ENCODE data around the gene DNAH6.
"Not testable (repeated sequence)": the region's sequence is repeated elsewhere in the genome, so short reads cannot be mapped to it uniquely, and the experiment has no call there.

The DNAH6 gene

DNA sequence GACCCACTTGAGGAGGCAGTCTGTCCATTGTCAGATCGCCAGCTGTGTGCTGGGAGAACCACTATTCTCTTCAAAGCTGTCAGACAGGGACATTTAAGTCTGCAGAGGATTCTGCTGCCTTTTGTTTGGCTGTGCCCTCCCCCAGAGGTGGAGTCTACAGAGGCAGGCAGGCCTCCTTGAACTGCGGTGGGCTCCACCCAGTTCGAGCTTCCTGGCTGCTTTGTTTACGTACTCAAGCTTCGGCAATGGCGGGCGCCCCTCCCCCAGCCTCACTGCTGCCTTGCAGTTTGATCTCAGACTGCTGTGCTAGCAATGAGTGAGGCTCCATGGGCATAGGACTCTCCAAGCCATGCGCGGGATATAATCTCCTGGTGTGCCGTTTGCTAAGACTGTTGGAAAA lies 5.3 kb upstream of the DNAH6 start:
- not testable (repeated sequence) for DNase-seq (ENCODE audit: low spot score)

GRCh38 chr2:84515788-84516187 lies 510 bp upstream of the DNAH6 start:
- no peak for DNase-seq (ENCODE audit: low spot score)

- DNase-seq (ENCODE audit: low spot score): no peak
Measured at GRCh38 chr2:84519332-84519957, 3.1 kb downstream of the DNAH6 start.

GRCh38 chr2:84526562-84526961 lies 10.3 kb downstream of the DNAH6 start:
- DNase-seq (ENCODE audit: low spot score): no peak

- no peak for DNase-seq (ENCODE audit: low spot score)
Measured at GRCh38 chr2:84527137-84528129, 11.1 kb downstream of the DNAH6 start.

GRCh38 chr2:84532291-84532690 lies 16.0 kb downstream of the DNAH6 start:
- no peak for DNase-seq (ENCODE audit: low spot score)

GRCh38 chr2:84534225-84534624 lies 17.9 kb downstream of the DNAH6 start:
- DNase-seq (ENCODE audit: low spot score): no peak

GRCh38 chr2:84537251-84537650 lies 21.0 kb downstream of the DNAH6 start:
- DNase-seq (ENCODE audit: low spot score): no peak

DNA sequence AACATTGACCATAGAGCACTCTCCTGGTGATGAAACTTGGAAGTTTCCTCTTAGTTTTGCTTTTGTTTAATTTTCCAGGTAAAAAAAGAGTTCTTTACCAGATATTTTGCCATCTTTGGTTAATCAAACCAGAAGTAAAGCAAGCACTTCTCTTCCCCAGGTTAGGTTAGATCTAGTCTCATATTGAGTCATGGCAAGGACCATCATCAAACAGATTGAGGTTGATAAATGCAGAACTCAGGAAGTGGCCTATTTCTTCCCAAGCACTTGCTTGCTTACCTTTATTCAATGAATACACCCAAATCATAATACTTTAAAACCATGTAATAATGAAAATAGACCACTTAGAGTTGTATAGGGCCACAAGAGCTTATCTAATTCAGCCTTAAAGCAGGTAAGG lies 23.4 kb downstream of the DNAH6 start:
- no peak for DNase-seq (ENCODE audit: low spot score)

DNA sequence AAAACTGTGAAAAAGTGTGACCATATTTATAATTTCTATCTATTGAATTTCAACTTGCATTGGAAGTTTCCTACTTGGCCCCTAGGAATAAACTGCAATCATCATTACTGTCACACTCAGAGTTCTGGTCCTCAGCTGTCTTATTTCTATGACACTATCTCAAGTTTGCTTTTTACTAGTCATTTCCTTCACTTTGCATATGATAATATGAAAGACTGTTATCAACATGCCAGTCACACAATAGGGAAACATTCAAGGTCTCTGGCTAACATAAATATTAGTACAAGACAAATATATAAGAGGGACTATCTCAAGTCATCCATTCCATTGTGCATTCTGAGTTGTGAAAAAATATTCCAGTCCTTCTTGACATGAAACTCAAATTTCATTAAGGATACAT lies 28.7 kb downstream of the DNAH6 start:
- no peak for DNase-seq (ENCODE audit: low spot score)

- no peak for DNase-seq (ENCODE audit: low spot score)
Measured at GRCh38 chr2:84546551-84546950, 30.3 kb downstream of the DNAH6 start.

DNA sequence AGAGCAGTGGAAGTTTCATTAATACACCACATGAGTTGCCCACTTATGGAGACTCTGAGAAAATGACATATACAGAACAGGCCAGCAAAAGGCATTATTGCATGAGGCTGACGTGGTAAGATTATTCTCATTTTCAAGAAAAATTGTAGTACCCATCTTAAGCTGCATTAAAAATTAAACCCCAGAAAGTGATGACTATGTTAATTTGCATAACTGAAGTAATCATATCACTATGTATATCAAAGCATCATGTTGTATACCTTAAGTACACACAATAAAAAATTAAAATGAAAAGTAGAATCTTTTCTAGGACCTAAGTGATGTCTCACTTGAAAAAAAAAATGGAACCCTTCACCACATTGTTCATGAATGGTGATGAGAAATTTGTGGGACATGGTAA lies 32.0 kb downstream of the DNAH6 start:
- DNase-seq (ENCODE audit: low spot score): no peak

- DNase-seq (ENCODE audit: low spot score): no peak
Measured at GRCh38 chr2:84550916-84551315, 34.6 kb downstream of the DNAH6 start.

DNA sequence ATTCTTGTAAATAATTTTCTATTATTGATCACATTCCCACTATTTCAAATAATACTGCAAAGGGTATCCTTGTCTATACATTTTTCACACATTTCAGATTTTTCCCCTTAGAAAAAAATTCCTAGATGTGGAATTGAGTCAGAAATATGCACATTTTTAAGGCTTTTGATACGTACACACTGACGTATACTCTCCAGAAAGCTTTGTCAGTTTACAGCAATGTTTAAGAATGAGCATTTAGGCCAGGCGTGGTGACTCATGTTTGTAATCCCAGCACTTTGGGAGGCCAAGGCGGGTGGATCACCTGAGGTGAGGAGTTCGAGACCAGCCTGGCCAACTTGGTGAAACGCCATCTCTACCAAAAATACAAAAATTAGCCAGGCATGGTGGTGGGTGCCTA lies 35.2 kb downstream of the DNAH6 start:
- not testable (repeated sequence) for DNase-seq (ENCODE audit: low spot score)

DNA sequence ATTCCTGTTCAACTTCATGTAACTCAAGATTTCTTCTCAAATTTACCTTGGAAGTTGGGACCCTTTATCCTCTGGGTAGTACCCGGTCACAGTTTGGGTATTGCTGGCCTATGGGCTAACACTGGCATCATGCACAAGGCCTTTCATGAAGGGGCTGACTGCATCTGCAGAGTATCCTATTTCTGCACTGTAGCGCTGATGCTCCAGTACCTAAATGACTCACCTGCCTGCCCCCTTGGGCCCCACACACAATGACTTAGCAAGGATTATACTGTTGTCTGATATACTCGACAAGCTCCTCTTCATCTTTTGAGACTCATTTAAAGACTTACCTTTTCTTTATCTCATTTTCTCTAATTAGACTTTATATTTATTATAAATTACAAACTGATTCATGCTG lies 39.9 kb downstream of the DNAH6 start:
- DNase-seq (ENCODE audit: low spot score): no peak

GRCh38 chr2:84559838-84560237 lies 43.5 kb downstream of the DNAH6 start:
- no peak for DNase-seq (ENCODE audit: low spot score)

DNA sequence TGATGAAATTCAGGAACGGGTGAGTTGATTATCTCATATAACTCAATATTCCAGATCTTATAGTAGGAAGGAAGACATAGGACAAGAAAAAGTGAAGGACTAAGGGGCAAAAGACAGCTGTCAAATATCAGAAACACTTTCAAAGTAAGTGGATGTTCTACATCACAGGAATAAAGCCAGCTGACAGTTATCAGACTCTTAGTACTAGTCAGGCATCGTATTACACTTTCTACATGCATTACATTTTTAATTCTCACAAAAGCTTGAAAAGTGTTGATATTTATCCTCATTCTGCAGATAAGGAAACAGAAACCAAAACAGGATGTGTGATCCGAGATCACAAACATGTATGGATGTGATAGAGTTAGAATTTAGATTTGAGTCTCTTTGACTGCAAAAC lies 63.4 kb downstream of the DNAH6 start:
- no peak for DNase-seq (ENCODE audit: low spot score)

DNA sequence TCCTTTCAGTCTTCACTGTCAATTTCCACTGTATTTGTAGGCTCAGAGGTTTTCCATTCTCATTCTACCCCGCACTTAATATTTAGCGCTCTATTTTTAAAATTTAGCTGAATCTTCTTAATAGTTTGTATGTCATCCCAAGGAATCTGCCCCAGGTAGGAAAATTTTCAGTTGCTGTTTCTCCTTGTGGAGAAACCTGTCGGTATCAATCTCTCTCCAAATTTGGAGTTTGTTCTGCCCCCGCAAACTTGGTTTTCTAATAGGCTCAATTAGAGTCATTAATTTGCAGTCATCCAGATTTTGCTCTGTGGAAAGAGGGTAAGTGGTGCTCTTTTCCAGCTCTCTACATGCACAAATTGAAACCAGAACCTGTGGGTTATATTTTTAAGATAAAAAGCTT lies 87.6 kb downstream of the DNAH6 start:
- DNase-seq (ENCODE audit: low spot score): no peak

DNA sequence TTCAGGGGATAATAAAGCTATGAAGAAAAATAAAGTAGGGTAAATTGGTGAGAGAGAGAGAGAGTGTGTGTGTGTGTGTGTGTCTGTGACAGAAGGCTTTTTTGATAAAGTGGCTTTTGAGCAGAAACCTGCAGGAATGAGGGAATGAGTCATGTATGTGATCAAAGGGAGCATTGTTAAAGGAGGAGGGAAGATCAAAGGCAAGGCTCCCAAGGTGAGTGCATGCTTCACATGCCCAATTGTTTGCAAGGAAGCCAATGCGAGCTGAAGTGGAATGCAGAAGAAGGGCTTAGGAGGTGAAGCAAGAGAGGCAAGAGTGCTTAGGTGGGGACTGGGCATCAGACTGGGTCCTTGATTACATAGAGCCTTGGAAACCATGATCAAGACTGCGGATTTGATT lies 96.8 kb downstream of the DNAH6 start:
- no peak for DNase-seq (ENCODE audit: low spot score)

DNA sequence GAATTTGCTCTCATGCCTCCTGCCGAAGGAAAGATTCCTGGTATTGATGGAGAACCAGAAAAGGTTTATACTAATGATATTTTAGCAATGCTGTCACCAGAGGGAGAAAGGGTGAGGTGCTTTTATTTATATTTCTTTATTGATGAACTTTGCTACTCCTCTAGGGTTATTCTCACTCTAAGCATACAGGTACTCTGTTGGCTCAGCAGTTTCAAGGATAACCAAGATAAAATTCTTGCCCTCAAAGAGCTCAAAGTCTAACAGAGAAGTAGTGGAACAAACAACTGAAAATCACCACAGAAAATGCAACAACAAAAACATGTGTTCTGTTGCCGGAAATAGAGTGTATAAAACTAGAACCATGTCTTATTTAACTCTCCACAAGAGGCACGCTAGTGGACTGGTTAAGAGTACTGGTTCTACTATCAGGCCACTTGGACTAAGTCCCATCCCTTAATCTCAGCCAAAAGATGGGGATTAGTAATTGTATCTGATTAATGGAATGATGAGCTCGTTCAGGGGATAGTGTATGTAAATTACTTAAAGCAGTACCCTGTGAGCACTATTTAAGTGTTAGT lies 103.6 kb downstream of the DNAH6 start:
- DNase-seq (ENCODE audit: low spot score): no peak

DNA sequence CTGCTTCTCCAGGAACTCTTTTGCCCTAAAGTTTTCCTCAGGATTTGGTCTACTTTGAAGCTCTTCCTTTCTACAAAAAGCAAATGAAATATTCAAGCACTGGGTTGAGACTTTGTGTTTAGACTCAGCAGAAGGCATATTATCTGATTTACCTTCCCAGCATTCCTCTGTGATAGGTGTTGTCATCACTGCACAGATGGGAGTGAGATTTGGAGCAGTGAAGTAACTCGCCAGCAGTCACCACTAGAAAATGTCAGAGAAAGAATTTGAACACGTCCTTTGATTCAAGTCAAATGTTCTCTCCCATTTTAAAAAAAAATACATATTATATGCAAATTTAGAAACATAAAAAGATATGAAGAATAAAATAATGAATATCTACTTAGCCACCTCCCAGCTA lies 112.2 kb downstream of the DNAH6 start:
- DNase-seq (ENCODE audit: low spot score): no peak

DNA sequence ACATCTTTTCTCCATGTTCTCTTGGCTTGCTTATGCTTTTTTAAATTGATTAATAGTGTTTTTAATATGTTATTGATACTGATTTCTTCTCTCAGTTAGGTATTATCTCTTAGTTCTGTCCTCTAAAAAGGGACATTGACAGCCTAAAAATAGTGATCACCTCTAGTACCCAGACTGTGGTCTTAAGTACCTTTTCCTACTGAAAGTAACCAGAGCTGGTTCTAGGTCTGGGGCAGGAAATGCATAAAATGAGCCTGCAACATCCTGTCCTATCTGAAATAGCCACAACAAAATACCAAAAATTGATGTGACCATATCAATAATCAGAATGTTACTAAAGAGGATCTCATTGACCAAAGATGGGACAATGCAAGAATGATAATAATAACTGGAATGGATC lies 113.3 kb downstream of the DNAH6 start:
- no peak for DNase-seq (ENCODE audit: low spot score)

DNA sequence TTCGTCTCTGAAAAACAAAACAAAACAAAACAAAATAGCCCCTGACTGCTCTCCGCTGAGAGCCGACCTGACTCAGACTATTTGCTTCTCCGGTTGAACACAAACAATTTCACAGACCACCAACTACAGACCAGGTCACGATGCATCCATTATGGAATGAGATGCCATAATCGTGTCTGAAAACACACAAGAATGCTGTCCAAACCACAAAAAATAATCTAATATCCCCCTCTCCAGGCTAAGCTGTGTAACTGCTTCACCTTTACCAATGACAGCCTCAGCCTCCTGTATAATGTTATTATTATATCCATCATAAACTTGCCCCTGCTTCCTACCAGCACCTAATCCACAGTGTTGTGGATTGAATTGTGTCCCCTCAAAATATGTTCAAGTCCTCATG lies 114.7 kb downstream of the DNAH6 start:
- no peak for DNase-seq (ENCODE audit: low spot score)

All from hematopoietic multipotent progenitor cell treated with erythropoietin and hydrocortisone succinate and interleukin-3 and kit ligand, for 17 days (in vitro differentiated cells).